Left kidney (tissue), 2 donors: ENCODE data around the gene HOXB3. TPM values are rescaled to one million over a fixed set of nuclear protein-coding genes. Genes with fewer than 3 reads are reported as not detected.

Experiments
- DNase-seq: peaks from one replicate; pipeline ENCODE4 v3.0.0-alpha.2; 2013
- polyA plus RNA-seq: library from polyadenylated mRNA; unstranded; fragments of 120-200 nt; gene quantifications from one replicate; pipeline ENCODE4 v1.2.1, GENCODE V29; 2013; ENCODE audit not compliant: insufficient read length

Gene HOXB3
- polyA plus RNA-seq, 1 donor: 224 TPM

DNA sequence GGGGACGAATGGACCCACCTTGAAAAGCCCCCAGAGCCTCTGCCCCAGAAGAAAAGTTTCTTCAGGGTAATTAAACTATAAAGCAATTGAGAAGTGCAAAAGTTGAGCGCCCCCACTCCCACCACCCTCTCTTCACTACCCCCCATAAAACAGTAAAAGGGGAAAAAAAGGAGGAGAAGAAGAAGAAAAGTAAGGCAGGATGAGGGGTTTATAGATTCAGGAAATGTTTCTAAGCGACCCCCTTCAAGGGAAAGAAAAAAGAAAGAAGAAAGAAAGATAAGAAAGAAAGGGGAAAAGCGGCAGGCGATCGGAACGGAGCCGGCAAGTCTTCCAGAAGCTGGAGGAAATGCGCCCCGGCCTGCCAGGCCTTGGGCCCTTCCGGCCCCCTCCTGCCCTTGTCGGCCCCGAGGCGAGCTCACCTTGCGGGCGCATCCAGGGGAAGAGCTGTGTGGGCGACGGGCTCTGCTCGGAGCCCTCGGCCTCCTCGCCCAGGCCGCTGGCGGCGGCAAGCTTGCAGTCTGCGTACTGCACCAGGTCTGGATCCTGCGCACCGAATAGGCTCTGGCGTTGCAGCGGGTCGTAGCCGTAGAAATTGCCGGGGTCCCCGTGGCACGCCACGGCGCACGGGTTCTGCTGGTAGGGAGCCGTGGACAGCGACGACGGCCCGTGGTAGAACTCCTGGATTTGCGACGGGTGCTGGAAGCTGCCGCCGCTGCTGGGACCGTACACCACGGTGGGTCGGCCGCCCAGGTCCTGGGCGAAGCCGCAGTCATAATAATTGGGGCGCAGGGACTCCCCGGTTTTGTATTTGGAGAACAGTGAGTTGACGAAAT is 24.0 kb upstream of the HOXB3 start:
- DNase-seq: no peak

DNA sequence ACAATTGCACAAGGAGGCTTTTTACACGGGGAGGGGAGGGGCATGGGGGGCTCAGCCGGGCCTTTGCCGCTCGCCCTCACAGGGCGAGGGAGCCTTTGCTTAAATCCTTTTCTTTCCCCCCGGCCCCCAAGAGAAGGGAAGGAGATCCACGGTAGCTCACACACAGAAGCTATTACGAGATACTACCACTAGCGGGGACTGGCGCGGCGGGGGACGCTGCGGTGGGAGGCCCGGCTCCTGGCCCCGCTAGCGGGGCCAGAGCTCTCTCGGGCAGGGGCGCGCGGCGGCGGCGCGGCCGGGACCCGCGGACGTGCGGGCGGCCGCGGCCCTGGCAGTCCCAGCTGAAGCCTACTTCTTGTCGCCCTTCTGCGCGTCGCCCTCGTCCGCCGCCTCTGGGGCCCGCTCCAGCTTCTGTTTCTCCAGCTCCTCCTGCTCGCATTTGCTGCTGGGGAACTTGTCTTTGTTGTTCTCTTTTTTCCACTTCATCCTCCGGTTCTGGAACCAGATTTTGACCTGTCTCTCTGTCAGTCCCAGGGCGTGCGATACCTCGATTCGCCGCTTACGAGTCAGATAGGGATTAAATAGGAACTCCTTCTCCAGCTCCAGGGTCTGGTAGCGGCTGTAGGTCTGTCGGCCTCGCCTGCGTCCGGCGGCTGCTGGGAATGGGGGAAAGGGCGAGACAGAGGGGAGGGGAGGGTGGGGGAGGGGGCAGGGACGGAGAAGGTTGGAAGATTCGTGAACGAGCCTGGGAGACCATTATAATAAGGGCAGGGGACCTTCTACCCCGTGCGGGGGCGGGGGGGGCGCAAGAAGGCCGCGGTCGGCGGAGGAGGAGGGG is 23.0 kb upstream of the HOXB3 start:
- no peak for DNase-seq

DNA sequence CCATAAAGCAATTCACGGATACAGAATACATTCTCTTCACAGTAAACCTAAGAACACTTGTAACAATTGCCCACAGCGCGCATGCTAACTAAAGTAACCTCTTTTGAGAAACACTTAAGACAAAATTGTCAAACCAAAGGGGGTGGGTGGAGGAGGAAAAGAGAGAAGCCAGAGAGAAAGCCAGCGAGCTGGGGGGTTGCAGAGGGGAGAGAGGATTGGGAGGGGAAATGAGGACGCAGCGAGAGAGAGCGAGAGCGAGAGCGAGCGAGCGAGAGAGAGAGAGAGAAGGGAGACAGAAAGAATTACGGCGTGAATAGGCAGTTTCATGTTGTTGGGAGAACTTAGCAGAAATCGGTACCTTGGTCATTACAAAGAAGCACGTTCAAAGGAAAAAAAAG is 22.4 kb upstream of the HOXB3 start:
- DNase-seq: no peak

DNA sequence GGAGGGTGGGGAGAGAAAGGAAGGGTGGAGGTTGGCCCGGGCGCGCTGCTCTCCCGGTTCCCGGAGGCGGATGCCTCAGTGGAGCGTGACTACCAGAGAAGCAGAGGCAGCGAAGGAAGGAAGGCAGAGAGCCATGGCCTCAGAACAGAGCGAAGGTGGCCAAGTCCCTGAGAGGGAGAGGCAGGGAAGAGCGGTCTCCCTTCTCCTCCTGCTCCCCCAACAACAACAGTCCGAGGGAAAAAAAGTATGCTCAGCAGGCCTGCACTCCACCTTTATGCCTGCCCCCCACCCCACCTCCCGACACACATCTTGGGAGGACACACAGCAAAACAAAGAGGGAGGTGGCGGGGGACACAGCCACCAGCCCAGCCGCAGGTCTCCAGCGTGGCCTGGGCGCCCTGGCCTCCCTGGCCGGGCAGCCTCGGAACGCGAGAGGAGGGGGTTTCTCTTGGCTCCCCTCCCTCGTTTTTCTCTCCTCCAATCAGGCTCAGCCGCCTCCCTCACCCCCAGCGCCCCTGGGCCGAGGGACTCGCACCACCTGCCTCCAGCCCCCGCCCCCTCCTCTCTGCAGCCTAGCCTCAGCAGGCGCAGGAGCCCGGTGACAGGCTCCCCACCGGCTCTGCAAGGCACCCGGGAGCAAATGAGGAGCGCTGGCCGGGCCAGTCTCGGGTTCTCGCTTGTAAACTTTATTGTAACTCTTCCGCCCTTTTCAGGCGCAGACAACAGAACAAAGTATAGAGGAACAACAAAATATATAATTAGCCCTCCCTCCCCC is 21.8 kb upstream of the HOXB3 start:
- DNase-seq: no peak

DNA sequence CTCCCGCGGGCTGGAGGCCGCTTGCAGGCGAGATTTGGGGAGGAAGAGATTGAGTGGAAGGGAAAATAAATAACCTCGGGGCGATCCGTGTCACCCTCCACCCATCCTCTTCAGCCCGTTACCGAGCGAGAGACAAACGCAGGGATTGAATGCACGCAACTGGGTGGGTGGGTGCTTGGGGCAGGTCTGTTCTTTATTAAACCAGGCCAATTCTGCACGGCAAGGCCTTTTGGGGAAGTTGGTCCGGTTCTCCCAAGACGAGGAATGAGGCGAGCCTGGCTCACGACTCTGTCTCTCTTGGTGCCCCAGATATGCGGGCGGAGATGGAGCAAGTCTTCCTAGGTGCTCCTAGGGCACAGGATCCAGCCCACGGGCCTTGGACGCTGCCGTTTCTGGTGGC is 21.2 kb upstream of the HOXB3 start:
- DNase-seq: no peak

DNA sequence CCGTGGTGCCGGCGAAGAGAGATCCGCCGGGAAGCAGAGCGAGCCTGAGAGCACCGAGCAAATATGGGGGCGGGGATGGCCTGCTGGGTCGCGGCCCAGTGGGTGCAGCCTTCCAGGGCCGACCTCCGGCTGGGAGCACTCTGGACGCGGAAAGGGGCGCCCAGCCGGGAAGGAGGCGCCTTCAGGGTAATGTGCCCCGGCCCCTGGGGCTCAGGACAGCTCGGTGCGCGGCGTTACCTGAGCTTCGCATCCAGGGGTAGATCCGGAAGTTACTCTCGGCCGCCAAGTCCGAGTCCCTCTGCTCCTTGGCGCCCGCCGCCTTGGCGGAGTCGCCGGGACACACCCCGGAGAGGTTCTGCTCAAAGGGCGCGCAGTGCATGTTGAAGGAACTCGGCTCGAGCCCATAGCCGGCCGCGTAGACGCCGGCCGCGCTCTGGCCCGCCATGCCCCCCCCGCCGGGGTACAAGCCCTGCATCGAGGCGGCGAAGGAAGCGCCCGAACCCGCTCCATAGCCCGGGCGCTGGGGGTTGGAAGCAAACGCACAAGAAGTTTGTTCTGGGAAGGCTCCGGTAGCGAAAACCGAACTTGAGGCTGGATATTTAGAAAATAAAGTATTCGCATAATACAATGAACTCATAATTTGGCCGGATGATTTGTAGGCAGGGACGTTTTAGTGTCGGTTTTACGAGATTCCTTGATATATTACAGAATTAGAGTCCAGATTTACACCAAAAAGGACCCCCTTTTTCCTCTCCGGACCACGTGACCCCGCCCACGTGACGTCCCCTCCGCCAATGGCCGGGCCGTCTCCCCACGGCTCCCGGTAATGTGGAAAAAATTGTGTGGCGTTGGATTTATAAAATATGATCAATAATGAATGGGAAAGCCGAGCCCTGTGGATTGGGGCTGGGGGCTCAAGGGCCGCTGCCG is 20.5 kb upstream of the HOXB3 start, which contains the start of gene HOXB7:
Gene HOXB7, minus strand, starts transcription at position 736 of the 930 bp plus-strand sequence. Its CDS starts 99 bp downstream, at position 637.
- DNase-seq: no peak

DNA sequence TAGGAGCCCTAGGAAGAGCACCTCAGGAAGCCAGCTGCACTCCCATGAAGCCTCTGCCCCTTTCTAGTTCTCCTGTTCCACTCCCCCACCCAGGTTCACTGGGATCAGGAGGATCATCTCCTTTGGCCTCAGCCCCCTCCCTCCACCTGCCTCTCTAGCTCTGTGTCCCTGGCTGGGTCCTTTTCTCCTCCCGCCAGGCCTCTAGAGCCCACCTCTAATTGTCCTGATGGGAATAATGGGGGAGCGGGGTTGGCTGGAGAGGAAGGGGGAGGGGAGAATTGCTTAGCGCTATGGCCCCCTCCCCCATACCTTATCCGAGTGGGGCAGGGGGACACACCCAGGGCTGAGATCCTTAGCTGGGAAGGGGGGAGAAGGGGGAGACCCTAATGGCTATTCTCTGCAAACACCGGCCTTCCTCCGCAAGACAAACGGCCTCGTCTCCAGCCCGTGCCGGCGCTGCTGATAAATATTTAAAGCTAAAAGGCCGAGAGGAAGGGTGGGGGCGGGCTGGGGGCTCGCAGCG is 19.8 kb upstream of the HOXB3 start:
- DNase-seq: no peak

DNA sequence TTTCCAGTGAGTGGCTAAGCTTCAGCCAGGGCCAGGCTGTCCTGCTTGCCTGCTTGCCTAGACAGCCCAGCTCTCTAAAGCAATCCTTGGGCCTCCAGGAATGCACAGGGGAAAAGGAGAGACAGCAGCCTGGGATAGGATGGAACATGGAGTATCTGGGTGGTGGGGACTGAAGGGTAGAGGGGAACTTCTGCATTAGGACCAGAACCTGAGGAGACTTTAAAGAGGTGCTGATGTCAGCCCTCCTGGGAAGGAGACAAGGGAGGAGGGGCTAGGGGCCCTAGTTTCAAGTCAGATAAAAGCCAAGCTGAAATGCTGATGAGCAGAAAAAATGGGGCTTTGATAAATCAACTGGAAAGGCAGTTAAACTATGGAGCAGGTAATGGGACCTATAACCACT is 19.0 kb upstream of the HOXB3 start:
- no peak for DNase-seq

DNA sequence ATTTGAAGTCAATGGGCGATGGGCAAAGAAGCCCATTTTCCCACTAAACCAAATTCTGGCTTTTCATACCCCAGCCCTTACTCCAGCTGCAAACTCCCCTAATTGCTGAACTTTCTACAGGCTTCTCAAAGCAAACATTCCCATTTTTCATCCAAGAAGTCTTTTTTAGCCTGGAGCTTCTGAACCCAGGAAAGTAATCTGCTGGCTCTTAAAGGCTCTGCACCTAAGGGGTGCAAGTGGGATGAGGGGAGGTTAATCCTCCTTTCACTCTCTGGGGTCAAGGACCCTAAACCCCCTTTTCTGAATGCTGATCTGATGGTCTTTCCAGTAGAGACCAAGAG is 18.4 kb upstream of the HOXB3 start:
- DNase-seq: no peak

DNA sequence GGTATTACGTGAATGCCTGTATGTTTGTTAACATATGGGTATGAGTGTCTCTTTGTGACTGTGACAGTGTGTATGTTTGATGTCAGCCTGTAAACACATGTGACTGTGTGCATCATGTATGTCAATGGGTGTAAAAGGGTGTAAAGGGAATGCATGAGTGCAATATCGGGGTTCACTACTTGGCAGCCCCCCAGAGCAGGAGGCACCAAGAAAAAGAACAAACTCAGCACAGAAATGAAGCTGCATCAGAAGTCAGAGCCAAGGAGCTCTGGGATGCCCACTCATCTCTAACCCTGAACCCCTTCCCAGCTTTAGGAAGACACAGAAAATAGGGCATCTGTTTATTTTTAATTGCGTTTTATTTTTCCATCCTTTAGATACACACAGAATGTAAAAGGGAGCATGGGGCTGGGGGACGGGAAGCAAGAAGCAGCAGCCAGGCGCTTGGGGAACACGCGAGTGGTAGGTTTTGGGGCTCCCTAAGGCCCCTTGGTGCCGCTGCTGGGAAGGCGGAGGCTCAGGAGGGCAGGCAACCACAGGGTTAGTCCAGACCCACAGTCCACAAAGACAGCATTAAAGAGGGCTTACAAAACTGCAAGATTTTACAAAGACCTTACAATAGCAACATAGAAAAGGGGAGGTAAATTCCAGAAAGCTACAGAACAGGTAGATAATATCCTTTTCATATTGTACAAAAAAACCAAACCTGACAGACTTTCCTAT is 17.0 kb upstream of the HOXB3 start:
- no peak for DNase-seq

DNA sequence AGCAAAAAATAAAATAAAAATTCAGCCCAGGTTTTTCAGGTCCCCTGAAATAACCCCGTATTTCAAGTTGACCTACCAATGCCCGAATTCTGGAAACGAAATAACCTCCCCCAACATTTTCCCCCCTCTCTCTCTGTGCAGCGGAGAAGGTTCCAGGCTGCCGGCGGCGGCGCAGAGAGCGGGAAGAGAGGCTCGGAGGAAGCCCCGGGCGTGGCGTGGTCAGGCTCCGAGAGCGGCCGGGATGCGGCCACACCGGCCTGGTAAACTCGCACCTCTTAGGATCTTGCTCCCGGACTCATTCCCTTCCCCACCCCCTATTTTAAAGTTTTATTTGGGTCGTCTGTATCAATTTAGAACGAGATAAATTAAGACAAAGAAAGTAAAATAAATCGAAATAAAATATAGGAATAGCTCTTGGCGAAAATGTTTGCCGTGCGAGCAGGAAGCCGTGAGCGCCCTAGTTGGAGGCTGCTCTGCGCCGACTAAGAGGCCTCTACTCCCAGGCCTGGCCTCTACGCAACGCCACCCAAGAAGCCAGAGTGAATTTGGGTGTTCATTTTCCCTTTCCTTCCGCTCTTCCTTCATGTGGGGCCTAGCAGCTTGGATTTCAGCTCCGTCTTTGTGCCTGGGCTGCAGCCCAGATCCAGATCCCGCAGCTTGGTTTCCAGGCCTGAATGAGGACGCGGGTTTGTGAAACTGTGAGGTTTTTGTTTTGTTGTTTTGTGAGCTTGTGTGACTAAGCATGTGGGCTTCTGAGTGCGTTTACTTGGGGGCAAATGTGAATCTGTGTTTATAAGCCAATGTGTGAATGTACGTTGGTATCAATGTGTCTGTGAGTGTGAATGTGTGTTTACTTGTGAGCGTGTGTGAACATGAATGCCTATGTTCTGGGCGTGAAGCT is 16.2 kb upstream of the HOXB3 start:
- no peak for DNase-seq

DNA sequence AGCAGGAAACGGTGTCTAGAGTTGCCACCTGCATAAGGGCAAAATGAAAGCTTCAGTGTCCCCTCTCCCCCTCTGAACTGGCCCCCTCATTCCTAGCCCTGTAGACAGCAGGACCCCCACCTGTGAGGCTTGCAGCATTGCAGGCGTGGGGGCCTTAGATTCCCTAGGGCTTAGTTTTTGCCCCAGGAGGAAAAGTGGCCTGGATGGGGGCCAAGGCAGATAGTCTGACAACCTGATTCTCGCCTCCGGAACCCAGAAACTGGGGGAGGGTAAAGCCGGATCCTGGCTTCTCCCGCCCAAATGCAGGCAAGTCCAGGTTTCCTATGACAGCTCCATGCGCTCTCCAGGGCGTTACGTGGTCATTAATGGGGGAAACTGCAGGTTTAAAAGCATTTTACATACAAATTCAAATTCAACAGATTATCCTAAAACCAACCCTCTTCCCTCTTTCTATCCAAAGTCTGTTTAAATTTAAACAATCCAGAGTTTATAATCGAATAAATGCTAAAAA is 15.4 kb upstream of the HOXB3 start:
- no peak for DNase-seq

DNA sequence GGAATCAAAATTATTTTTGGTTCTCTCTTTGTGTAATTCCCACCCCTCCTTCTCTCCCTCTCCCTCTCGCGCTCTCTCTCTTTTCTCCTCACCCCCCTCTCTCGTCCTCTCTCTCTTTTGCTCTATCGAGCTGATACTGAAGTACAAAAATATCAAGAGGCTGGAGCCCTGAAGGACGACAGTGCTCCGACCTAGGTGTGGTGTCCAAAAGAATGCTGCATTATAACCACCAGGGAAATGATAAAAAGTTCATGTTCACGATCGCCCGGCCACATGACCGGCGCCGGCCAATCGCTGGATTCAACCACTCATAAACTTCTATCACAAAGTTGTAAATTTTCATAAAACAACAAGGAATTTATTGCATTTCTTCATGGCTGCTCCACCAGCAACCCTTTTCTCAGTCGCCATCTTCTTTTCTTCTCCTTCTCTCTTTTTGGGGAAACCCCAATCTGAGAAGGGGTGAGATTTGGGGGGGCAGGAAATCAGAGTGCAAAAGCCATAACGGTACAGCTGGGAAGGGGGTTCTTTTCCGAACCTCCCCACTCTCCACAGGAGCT is 14.8 kb upstream of the HOXB3 start, which contains the start of gene HOXB6:
Gene HOXB6, minus strand, starts transcription at position 217 of the 560 bp plus-strand sequence. CDS start 6,836 bp downstream, outside the sequence.
- DNase-seq: peak; percentile 89

DNA sequence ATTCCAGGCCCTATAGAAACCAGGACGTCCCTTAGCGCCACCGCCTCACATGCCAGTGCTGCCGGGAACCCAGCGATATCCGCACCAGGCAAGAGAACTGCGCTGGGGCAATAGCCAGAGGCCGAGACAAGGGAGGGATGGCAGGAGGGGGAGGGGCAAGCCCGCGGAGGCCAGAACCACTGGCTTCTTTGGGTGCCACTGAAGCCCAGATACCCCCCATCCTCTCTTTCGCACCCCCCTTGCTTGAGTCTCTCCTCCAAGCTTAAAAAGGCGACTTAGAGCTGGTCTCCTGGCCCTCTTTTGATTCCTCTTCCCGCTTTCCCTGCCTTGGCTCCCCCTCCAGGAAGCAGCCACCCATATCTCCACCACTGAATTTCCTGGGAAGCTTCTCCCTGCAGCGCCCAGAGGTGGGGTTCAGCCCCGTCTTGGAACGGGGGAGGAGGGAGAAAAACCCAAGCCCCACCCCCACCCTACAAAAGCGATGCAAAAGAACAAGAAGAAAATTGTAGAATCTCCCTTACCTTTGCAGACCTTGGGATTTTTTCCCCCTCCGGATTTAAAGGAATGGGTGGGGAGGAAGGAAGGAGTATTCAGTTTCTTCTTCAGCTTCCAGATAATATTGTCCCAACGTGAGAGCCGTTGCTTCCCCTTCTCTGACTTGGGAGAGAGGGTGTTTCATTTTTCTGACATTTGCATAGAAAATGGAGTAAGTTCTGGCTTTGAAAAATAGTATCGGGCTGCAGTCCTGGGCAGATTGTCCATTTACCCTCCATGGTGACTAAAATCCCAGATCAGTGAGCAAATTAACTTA is 14.1 kb upstream of the HOXB3 start:
- DNase-seq: no peak

DNA sequence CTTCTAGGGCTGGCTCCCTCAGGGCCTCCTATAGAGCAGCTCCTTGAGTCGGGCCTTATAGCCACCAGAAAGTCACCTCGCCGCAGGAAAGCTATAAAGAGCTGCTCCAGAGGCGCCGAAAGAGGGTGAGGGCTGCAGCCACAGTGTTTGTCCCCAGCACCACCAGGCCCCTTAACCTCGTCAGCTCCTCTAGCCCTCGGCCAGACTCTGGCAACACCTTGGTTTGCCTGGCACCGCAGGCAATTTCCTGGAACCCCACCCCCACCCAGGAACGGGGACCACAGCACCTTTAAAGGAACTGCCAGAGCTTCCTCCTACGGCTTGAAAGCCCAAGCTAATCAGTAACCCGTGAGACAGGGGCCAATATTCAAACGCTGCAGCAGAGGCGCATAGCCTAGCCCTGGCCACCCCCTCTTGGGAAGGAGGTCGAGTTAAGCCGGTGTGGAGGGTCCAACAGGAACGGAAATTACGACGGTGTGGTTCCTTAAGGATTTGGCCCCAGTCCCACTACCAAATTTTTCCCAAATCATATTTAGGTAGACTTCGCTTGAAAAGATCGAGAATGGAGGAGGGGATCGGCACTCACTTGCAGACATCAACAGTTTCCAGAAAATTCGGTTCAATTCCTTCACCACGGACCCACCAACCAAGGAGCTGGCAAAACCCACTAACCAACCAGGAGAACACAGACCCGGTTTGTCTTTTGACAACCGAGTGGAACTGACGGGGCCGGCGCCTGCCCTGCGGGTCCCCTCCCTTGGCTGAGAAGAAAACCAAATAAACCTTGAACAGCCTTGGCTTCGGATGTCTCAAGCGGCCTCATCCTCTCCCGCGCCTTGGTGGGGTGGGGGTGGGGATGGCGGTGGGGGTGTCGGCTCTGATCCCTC is 11.7 kb upstream of the HOXB3 start:
- DNase-seq: no peak

DNA sequence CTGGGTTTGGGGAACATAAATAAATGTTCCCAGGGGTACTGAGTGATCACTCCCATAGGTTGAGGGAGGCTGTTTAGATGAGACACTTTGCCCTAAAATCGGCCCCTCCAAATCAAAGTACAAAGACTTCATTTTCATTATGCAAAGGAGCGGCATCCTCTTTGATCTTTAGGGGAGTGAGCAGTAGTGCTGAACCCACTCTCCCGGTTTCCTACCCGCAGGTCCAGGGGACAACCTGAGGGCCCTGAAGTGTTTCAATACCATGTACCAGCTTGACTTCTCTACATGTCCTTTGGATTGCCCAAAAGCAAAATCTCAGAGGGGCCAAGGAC is 11.1 kb upstream of the HOXB3 start:
- DNase-seq: no peak
